GM12801 (cell line): Measurements from ENCODE around the gene AASDH.

ENCODE experiments used
- CTCF ChIP-seq: IDR thresholded peaks from one replicate; pipeline ENCODE4 v1.5.1; 2011; ENCODE audit warnings: control low read depth; ENCODE audit not compliant: insufficient read length; ENCODE audit errors: extremely low read depth

Gene AASDH

GRCh38 chr4:56387023-56388001 is at the start of gene AASDH:
TSS of gene AASDH (minus strand) at chr4:56387491. CDS start at chr4:56384299, 3,192 bp downstream.
- TF ChIP-seq CTCF: no peak

GRCh38 chr4:56435140-56435926 is 48.0 kb upstream of the AASDH start, which contains the start of gene PPAT:
TSS of gene PPAT (minus strand) at chr4:56435615. CDS start at chr4:56435477, 138 bp downstream.
- no peak for TF ChIP-seq CTCF

GRCh38 chr4:56434599-56435139 is 47.4 kb upstream of the AASDH start:
- no peak for TF ChIP-seq CTCF

GRCh38 chr4:56433280-56433679 is 46.0 kb upstream of the AASDH start:
- no peak for TF ChIP-seq CTCF

- no peak for TF ChIP-seq CTCF
These were observed 42.9 kb upstream of the AASDH start for GRCh38 chr4:56430203-56430602.

- TF ChIP-seq CTCF: no peak
These were observed 39.9 kb upstream of the AASDH start for GRCh38 chr4:56427179-56427578.

GRCh38 chr4:56426273-56426672 is 39.0 kb upstream of the AASDH start:
- no peak for TF ChIP-seq CTCF
